Psoas muscle (tissue), 8 donors: ENCODE results near the gene FAM168B. TPM values are rescaled to one million over a fixed set of nuclear protein-coding genes. Genes with fewer than 3 reads are reported as not detected.

Experiments used
- ATAC-seq, 4 donors: fragments of 200-7000 bp; cut with Tn5 transposase; one replicate each; pipeline ENCODE4 v1.9.1; 2020; ENCODE audit warnings: moderate library complexity in 3 of 4, mild to moderate bottlenecking in 2 of 4
- DNase-seq, 2 donors: peaks; one replicate each; pipeline ENCODE4 v3.0.0-alpha.2; 2020
- H3K27ac ChIP-seq: fragments of 200-600 bp; one replicate; pipeline ENCODE4 v1.8.0; 2022
- H3K27me3 ChIP-seq, 3 donors: fragments of 200-600 bp in 1 of 3; one replicate each; pipeline versions ENCODE4 v1.6.1 to v1.8.0; 2013 to 2022; ENCODE audit warnings: low read length in 2 of 3, mild to moderate bottlenecking in 2 of 3, moderate library complexity in 1 of 3; ENCODE audit not compliant: insufficient read depth in 3 of 3
- H3K36me3 ChIP-seq, 2 donors: fragments of 200-600 bp in 1 of 2; one replicate each; pipeline versions ENCODE4 v1.6.1 to v1.8.0; 2013 to 2022; ENCODE audit warnings: low read depth in 1 of 2, mild to moderate bottlenecking in 1 of 2, moderate library complexity in 1 of 2; ENCODE audit not compliant: insufficient read depth in 1 of 2
- H3K4me1 ChIP-seq: fragments of 200-600 bp; one replicate; pipeline ENCODE4 v1.8.0; 2022
- H3K4me3 ChIP-seq: fragments of 200-600 bp; one replicate; pipeline ENCODE4 v1.8.0; 2022; ENCODE audit warnings: mild to moderate bottlenecking
- H3K9me3 ChIP-seq: fragments of 200-600 bp; one replicate; pipeline ENCODE4 v1.8.0; 2022
- WGBS, 3 donors: extraction: QIAGEN DNeasy Blood & Tissue Kit; methylation state at CpG; one replicate each; pipeline versions ENCODE4 v1.1.6 to v1.1.7; 2013; 5-methylcytosine and 5-hydroxymethylcytosine counted together
- intact Hi-C, 2 donors: fragments of 100-400 bp; cut with DNase I; formaldehyde crosslinking; loops; one replicate each; pipeline versions ENCODE4 v1.11.0 to v1.14.2; 2022
- polyA plus RNA-seq, 3 donors: library from polyadenylated mRNA; stranded (reverse); fragments of 200-250 nt; gene quantifications; one replicate each; pipeline ENCODE4 v1.2.3, GENCODE V29; 2013
- total RNA-seq, 4 donors: library from RNA; stranded (reverse); fragmentation: NEBNext Ultra II Directional in 2 of 4; extraction: Animal tissue kit (Norgen Biotek cat#: 25700) in 2 of 4; gene quantifications; one replicate each; pipeline versions ENCODE4 v1.2.1 to v1.2.4, GENCODE V29; 2021 to 2023
- TF ChIP-seq, protein P1 (sequence below): fragments of 200-600 bp; IDR thresholded peaks from one replicate; pipeline ENCODE4 v1.8.0; 2022; ENCODE audit warnings: antibody characterized with exemption
- donor health status: healthy with polysubstance abuse.
- donor health status: DM: no; HTN: no; CAD: no; lungs with moderate emphysema.
- donor health status: Bipolar disorder and iron deficiency.
- donor health status: healthy.
- donor health status: DM: yes; HTN: yes; CAD: no.
- donor health status: DM: no; HTN: no; CAD: no.
- donor health status: DM: no; HTN: no; CAD: no.
- donor health status: DM: yes; HTN: yes; CAD: no.

Gene FAM168B
- total and polyA plus RNA-seq, 7 donors = 39.2 to 155 (median 98.8) TPM

DNA sequence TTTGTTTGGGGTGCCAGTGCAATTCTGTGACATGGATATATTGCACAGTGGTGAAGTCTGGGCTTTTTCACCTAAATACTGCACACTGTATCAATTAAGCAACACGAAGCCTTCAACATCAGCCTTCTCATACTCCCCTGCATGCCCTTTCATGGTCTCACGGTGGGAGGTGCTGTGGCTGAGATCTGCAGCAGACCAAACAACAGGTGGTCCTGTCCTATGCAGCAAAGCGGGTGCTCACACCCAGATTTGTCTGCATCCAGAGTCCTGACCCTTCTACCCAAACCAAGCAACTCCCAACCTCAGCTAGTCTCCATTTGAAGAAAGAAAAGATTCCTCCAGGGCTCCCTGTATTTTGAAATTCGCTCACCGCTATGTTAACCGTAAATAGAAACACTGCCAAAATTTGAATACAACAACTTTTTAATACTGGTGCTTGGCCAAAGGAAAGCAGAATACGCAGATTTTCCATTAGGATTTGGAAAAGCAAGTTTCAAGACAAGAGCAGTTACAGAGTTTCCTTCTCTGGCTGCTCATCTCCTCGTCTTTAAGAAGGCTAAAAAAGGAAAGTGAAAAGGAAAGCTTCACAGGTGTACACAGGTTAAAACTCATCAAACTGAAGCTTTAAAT, 34.9 kb downstream of the FAM168B start:
- TF ChIP-seq, protein P1, sequence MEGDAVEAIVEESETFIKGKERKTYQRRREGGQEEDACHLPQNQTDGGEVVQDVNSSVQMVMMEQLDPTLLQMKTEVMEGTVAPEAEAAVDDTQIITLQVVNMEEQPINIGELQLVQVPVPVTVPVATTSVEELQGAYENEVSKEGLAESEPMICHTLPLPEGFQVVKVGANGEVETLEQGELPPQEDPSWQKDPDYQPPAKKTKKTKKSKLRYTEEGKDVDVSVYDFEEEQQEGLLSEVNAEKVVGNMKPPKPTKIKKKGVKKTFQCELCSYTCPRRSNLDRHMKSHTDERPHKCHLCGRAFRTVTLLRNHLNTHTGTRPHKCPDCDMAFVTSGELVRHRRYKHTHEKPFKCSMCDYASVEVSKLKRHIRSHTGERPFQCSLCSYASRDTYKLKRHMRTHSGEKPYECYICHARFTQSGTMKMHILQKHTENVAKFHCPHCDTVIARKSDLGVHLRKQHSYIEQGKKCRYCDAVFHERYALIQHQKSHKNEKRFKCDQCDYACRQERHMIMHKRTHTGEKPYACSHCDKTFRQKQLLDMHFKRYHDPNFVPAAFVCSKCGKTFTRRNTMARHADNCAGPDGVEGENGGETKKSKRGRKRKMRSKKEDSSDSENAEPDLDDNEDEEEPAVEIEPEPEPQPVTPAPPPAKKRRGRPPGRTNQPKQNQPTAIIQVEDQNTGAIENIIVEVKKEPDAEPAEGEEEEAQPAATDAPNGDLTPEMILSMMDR = no peak
- no peaks in the 10 kb centered on the region for H3K9me3 ChIP-seq
- peaks cover 56% of the 10 kb centered on the region for H3K4me1 ChIP-seq
- no peaks in the 10 kb centered on the region for H3K27me3 ChIP-seq
- H3K36me3 ChIP-seq = peaks cover 4 to 20% of the 10 kb centered on the region in 2 donors
- no peak overlapping the region for H3K4me3 ChIP-seq
- 65 to 75% (median 68%) methylated on average over 8 of the region's 8 CpGs for WGBS, 3 donors
- intact Hi-C loops = no loop called here
- DNase-seq (no peak), ATAC-seq (no peak)
- H3K27ac ChIP-seq = no peak overlapping the region

DNA sequence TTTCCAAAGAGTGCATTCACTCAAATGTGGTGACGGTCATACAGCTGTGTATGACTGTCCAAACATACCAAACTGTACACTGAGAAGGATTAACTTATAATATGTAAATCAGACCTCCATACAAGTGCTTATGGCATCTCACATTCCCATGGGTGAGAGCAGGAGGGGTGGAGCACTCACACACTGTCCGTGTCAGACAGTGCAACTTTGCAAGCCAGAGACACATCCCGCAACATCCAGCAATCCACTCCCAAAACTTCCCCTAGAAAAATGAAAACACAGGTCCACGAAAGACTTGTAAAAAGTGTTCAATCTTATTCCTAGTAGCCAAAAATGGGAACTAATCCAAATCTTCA, 36.4 kb downstream of the FAM168B start:
- 55 to 67% (median 55%) methylated on average over 4 of the region's 4 CpGs for WGBS, 3 donors
- Histone ChIP-seq H3K4me3 (no peak overlapping the region), H3K27me3 (no peaks in the 10 kb centered on the region), H3K9me3 (no peaks in the 10 kb centered on the region), H3K4me1 (peaks cover 52% of the 10 kb centered on the region), H3K36me3 (peaks cover 12 to 34% of the 10 kb centered on the region in 2 donors), H3K27ac (peak overlapping the region; percentile 47)
- ATAC-seq (no peak), DNase-seq (no peak)
- TF ChIP-seq, protein P1 = no peak
- intact Hi-C loops = no loop called here

DNA sequence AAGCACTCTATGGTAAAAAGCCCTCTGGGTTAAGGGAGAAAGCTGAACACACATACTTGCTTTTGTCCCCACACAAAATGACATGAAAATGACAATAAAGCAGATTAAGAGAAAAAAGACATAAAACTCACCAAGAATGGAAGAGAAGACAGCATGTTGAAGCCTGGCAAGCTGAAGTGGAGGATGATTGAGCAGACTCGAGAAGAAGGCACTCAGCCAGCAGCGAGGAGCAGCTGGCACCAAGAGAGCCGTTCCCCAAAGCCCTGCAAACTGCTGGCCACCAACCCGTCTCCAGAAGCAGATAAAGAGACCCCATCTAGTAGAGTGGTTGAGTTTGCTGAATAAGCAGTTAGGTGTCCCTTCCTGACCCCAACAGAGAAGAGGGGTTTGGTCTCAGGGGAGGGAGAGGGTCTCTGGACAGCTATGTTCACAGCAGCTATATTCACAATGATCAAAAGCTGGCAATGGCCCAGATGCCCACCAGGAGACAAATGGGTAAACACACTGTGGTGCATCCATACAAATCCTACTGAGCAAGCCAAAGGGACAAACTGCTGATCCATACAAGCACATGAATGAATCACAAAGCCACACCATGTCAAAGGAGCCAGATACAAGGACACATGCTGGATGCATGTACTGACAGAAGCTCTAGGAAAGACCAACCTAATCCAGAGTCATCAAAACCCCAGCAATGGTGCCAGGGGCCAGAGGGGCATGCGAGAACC, 36.9 kb downstream of the FAM168B start:
- Histone ChIP-seq H3K4me1 (peaks cover 48% of the 10 kb centered on the region), H3K36me3 (peaks cover 12 to 39% of the 10 kb centered on the region in 2 donors), H3K27ac (peak overlapping the region; percentile 47), H3K4me3 (peak overlapping the region; percentile 8), H3K27me3 (no peaks in the 10 kb centered on the region), H3K9me3 (no peaks in the 10 kb centered on the region)
- peak in 1 of 2 donors; percentile 67 for DNase-seq
- TF ChIP-seq, protein P1 = no peak
- ATAC-seq = peak; percentile 60 to 80 (median 69)
- WGBS, 3 donors = 20 to 26% (median 25%) methylated on average over 5 of the region's 5 CpGs
- intact Hi-C loops = no loop called here

DNA sequence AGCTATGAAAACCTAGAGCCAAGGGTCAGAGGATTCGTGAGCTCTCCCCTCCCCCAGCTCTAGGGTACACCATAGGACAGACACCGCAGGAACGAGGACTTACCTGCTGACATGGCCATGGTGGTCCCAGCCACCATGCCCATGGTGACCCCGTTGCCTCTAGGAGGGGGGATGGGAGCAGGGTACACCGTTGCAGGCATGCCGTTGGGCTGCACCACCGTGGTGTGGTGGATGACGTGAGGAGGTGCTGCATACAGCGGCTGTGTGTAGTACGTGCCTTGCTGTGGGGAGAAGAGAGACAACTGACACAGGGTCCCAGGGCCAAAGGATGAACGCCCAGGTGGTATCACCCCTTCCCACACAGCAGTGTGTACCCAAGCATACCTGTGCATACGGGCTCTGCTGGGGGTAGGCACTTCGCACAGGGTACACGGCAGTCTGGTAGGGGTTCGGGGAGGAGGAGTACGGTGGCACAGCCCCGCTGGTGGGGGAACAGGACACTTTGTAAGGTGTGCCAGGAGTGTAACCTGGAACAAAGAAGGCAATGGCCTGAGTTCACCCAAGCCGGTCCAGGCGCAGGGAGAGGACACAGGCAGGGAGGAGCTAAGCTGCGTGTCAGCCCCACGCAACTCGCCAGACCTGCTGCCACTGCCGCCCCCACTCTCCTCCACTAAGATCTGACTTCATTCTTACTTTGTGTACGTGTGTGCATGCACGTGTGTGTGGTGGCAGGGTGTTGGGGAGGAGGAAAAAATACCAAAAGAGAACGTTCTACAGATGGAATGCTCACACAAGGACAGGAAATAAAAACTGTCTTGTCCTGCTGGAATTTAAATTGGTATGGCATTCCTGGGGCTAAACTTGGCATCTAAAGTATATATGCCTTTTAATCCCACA, 37.8 kb downstream of the FAM168B start:
- 56 to 79% (median 61%) methylated on average over 26 of the region's 26 CpGs for whole genome bisulfite sequencing, 3 donors
- intact Hi-C loops = no loop called here
- peak overlapping the region; percentile 47 for H3K27ac ChIP-seq
- H3K36me3 ChIP-seq = peaks cover 12 to 49% of the 10 kb centered on the region in 2 donors
- no peaks in the 10 kb centered on the region for H3K9me3 ChIP-seq
- TF ChIP-seq, protein P1 = no peak
- no peak overlapping the region for H3K4me3 ChIP-seq
- H3K4me1 ChIP-seq = peaks cover 44% of the 10 kb centered on the region
- DNase-seq = no peak
- H3K27me3 ChIP-seq = no peaks in the 10 kb centered on the region
- ATAC-seq = peak; percentile 44 to 75 (median 60)
